C4-2B (cell line): ENCODE data around the gene CLEC18A.

Experiments
- CTCF ChIP-seq: fragments of 450-650 bp; conservative IDR thresholded peaks from 2 replicates; pipeline ENCODE4 v1.5.1; 2017; ENCODE audit warnings: mild to moderate bottlenecking
- ZFX ChIP-seq: fragments of 450-650 bp; IDR thresholded peaks from 2 replicates; pipeline ENCODE4 v1.6.1; 2017

- TF ChIP-seq CTCF (no peak), ZFX (no peak)
These were observed 18.9 kb upstream of the CLEC18A start for GRCh38 chr16:69932228-69932627.
